Skeletal muscle tissue (tissue), 4 donors: Measurements from ENCODE around the gene KLK3. TPM values are rescaled to one million over a fixed set of nuclear protein-coding genes. Genes with fewer than 3 reads are reported as not detected.
A peak's percentile ranks its signal among the peaks of the same experiment; 100 is the strongest.
"Not testable (repeated sequence)": the region's sequence is repeated elsewhere in the genome, so short reads cannot be mapped to it uniquely, and the experiment has no call there.

Experiments used
- H3K27ac ChIP-seq: one replicate; pipeline ENCODE4 v1.7.0; 2013; ENCODE audit warnings: mild to moderate bottlenecking, low read depth, low read length, inconsistent platforms
- H3K27me3 ChIP-seq, 3 donors: one replicate each; pipeline ENCODE4 v1.7.0; 2013; ENCODE audit warnings: low read length in 3 of 3; ENCODE audit not compliant: control insufficient read depth in 3 of 3, insufficient read depth in 3 of 3
- H3K36me3 ChIP-seq, 3 donors: one replicate each; pipeline ENCODE4 v1.7.0; 2013; ENCODE audit warnings: low read length in 3 of 3; ENCODE audit not compliant: control insufficient read depth in 3 of 3, insufficient read depth in 3 of 3
- H3K4me1 ChIP-seq, 3 donors: one replicate each; pipeline ENCODE4 v1.7.0; 2013; ENCODE audit warnings: low read length in 3 of 3, mild to moderate bottlenecking in 3 of 3; ENCODE audit not compliant: control insufficient read depth in 3 of 3, insufficient read depth in 3 of 3
- H3K4me3 ChIP-seq, 3 donors: one replicate each; pipeline ENCODE4 v1.7.0; 2013; ENCODE audit warnings: low read length in 3 of 3
- H3K9ac ChIP-seq, 3 donors: one replicate each; pipeline ENCODE4 v1.7.0; 2013; ENCODE audit warnings: low read length in 3 of 3, mild to moderate bottlenecking in 3 of 3, moderate library complexity in 2 of 3, low read depth in 1 of 3
- H3K9me3 ChIP-seq, 3 donors: one replicate each; pipeline ENCODE4 v1.7.0; 2013; ENCODE audit warnings: low read length in 3 of 3; ENCODE audit not compliant: control insufficient read depth in 3 of 3
- total RNA-seq: library from RNA; depleted of rRNA; stranded (reverse); fragments of >200 nt; gene quantifications from one replicate; pipeline ENCODE4 v1.2.3, GENCODE V29; 2014
- donor health status: Osteomylitis.

The KLK3 gene
- not detected for total RNA-seq

DNA sequence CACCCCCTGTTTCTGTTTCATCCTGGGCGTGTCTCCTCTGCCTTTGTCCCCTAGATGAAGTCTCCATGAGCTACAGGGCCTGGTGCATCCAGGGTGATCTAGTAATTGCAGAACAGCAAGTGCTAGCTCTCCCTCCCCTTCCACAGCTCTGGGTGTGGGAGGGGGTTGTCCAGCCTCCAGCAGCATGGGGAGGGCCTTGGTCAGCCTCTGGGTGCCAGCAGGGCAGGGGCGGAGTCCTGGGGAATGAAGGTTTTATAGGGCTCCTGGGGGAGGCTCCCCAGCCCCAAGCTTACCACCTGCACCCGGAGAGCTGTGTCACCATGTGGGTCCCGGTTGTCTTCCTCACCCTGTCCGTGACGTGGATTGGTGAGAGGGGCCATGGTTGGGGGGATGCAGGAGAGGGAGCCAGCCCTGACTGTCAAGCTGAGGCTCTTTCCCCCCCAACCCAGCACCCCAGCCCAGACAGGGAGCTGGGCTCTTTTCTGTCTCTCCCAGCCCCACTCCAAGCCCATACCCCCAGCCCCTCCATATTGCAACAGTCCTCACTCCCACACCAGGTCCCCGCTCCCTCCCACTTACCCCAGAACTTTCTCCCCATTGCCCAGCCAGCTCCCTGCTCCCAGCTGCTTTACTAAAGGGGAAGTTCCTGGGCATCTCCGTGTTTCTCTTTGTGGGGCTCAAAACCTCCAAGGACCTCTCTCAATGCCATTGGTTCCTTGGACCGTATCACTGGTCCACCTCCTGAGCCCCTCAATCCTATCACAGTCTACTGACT, at the start of gene KLK3:
Gene KLK3, plus strand, starts transcription at position 280 of the 775 bp plus-strand sequence. Its CDS starts 41 bp downstream, at position 321.
- Histone ChIP-seq H3K4me1 (no peaks in the 10 kb centered on the region), H3K4me3 (no peak within 1 kb of the TSS), H3K9me3 (peaks cover 0 to 4% (median 0%) of the 10 kb centered on the region in 3 donors), H3K36me3 (no peaks in the 10 kb centered on the region), H3K27me3 (peaks cover 15 to 45% (median 44%) of the 10 kb centered on the region in 3 donors), H3K27ac (no peak within 1 kb of the TSS), H3K9ac (no peak within 1 kb of the TSS)

DNA sequence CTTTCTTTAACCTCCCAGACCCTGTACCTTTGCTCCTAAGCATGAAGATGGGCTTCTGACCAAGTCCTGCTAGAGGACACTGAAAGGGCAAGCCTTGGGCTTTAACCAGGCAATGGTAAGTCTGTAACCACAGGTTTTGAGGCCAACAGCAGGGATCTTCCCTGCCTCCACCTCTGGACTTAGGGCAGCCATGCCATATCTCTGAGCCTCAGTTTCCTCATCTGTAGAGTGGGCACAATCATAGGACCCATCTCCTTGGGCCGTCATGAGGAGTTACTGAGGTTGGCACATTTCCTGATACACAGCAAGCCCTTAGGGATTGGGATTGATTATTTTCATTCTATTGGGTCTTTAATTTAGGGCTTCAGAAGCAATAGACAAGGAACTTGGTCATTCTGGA, 45.9 kb upstream of the KLK3 start:
- Histone ChIP-seq H3K9me3 (no peaks in the 10 kb centered on the region), H3K4me3 (no peak overlapping the region), H3K27ac (no peak overlapping the region), H3K36me3 (no peaks in the 10 kb centered on the region), H3K4me1 (peaks cover under 1 to 13% (median 2%) of the 10 kb centered on the region in 3 donors), H3K9ac (no peak overlapping the region), H3K27me3 (peaks cover 0 to 3% (median 0%) of the 10 kb centered on the region in 3 donors)

- not testable (repeated sequence) for H3K36me3 ChIP-seq, H3K9me3 ChIP-seq, H3K9ac ChIP-seq, H3K4me3 ChIP-seq, H3K4me1 ChIP-seq, H3K27me3 ChIP-seq, H3K27ac ChIP-seq
Observed at GRCh38 chr19:50811622-50812238, 43.0 kb upstream of the KLK3 start.

DNA sequence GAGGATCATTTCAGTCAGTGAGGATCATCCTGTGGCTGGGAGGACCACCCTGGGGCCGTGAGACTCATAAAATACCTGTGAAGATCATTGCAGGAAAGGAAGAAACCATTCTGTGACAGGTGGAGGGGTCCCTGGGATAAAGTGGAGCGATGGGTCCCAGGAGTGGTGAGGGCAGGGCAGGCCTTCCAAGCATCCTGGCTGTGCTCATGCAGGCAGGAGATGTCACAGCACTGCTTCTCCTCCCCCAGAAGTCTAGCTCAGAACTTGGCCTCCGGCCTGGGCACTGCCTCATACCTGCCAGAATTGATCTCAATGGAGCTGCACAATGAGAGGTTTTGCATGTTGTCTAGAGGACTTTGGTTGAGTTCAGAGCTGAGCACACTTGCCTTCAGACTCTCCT, 42.2 kb upstream of the KLK3 start:
- Histone ChIP-seq H3K27me3 (peaks cover 10 to 16% (median 12%) of the 10 kb centered on the region in 3 donors), H3K4me3 (no peak overlapping the region), H3K9me3 (no peaks in the 10 kb centered on the region), H3K36me3 (no peaks in the 10 kb centered on the region), H3K27ac (no peak overlapping the region), H3K4me1 (no peaks in the 10 kb centered on the region), H3K9ac (no peak overlapping the region)

- peaks cover 0 to 5% (median 4%) of the 10 kb centered on the region in 3 donors for H3K4me1 ChIP-seq
- H3K9ac ChIP-seq = no peak overlapping the region
- H3K27me3 ChIP-seq = peaks cover 32 to 40% (median 36%) of the 10 kb centered on the region in 3 donors
- H3K27ac ChIP-seq = no peak overlapping the region
- H3K9me3 ChIP-seq = no peaks in the 10 kb centered on the region
- no peak overlapping the region for H3K4me3 ChIP-seq
- no peaks in the 10 kb centered on the region for H3K36me3 ChIP-seq
Observed at GRCh38 chr19:50814883-50815282, 39.8 kb upstream of the KLK3 start.

- no peak overlapping the region for H3K9ac ChIP-seq
- peaks cover 37 to 44% (median 40%) of the 10 kb centered on the region in 3 donors for H3K27me3 ChIP-seq
- H3K9me3 ChIP-seq = no peaks in the 10 kb centered on the region
- H3K27ac ChIP-seq = no peak overlapping the region
- no peak overlapping the region for H3K4me3 ChIP-seq
- H3K4me1 ChIP-seq = peaks cover 0 to 5% (median 4%) of the 10 kb centered on the region in 3 donors
- no peaks in the 10 kb centered on the region for H3K36me3 ChIP-seq
Observed at GRCh38 chr19:50815439-50815838, 39.3 kb upstream of the KLK3 start.

- Histone ChIP-seq H3K9me3 (no peaks in the 10 kb centered on the region), H3K36me3 (no peaks in the 10 kb centered on the region), H3K27ac (no peak overlapping the region), H3K4me1 (peaks cover 0 to 5% (median 4%) of the 10 kb centered on the region in 3 donors), H3K9ac (no peak overlapping the region), H3K4me3 (peak overlapping the region in 1 of 3 donors; percentile 6), H3K27me3 (peaks cover 62 to 64% (median 63%) of the 10 kb centered on the region in 3 donors)
Observed at GRCh38 chr19:50817941-50818858, 36.5 kb upstream of the KLK3 start.

GRCh38 chr19:50818859-50819472, 35.7 kb upstream of the KLK3 start:
- Histone ChIP-seq H3K4me1 (peaks cover 0 to 5% (median 4%) of the 10 kb centered on the region in 3 donors), H3K9me3 (no peaks in the 10 kb centered on the region), H3K4me3 (no peak overlapping the region), H3K36me3 (no peaks in the 10 kb centered on the region), H3K27ac (no peak overlapping the region), H3K9ac (no peak overlapping the region), H3K27me3 (peaks cover 62 to 71% (median 65%) of the 10 kb centered on the region in 3 donors)

- Histone ChIP-seq H3K4me3 (no peak overlapping the region), H3K9ac (no peak overlapping the region), H3K9me3 (no peaks in the 10 kb centered on the region), H3K4me1 (peaks cover 0 to 5% (median 4%) of the 10 kb centered on the region in 3 donors), H3K36me3 (no peaks in the 10 kb centered on the region), H3K27me3 (peaks cover 62 to 71% (median 67%) of the 10 kb centered on the region in 3 donors), H3K27ac (no peak overlapping the region)
Observed at GRCh38 chr19:50819636-50820035, 35.1 kb upstream of the KLK3 start.
